Endodermal cell (in vitro differentiated cells): ENCODE measurements around the gene TMPO. TPM values are rescaled to one million over a fixed set of nuclear protein-coding genes. Genes with fewer than 3 reads are reported as not detected.
A peak's percentile ranks its signal among the peaks of the same experiment; 100 is the strongest.
"Not testable (repeated sequence)": the region's sequence is repeated elsewhere in the genome, so short reads cannot be mapped to it uniquely, and the experiment has no call there.

ENCODE experiments used
- DNase-seq: peaks from one replicate; pipeline ENCODE4 v3.0.0-alpha.2; 2017
- H3K27ac ChIP-seq: 2 replicates; pipeline ENCODE4 v1.5.1; 2013; ENCODE audit warnings: mild to moderate bottlenecking, low read depth, low read length, moderate library complexity
- H3K27me3 ChIP-seq: 2 replicates; pipeline ENCODE4 v1.6.1; 2013; ENCODE audit warnings: mild to moderate bottlenecking, low read length, moderate library complexity; ENCODE audit not compliant: insufficient read depth, control insufficient read depth, poor library complexity, severe bottlenecking
- H3K36me3 ChIP-seq: 2 replicates; pipeline ENCODE4 v1.7.0; 2013; ENCODE audit warnings: mild to moderate bottlenecking, low read length, moderate library complexity; ENCODE audit not compliant: control insufficient read depth, insufficient read depth
- H3K4me1 ChIP-seq: one replicate; pipeline ENCODE4 v1.7.0; 2013; ENCODE audit warnings: low read length; ENCODE audit not compliant: control insufficient read depth, insufficient read depth
- H3K4me3 ChIP-seq: 2 replicates; pipeline ENCODE4 v1.5.1; 2013; ENCODE audit warnings: mild to moderate bottlenecking, low read length, moderate library complexity
- H3K9ac ChIP-seq: 2 replicates; pipeline ENCODE4 v1.6.1; 2013; ENCODE audit warnings: mild to moderate bottlenecking, low read length, moderate library complexity; ENCODE audit not compliant: poor library complexity, severe bottlenecking; ENCODE audit errors: extremely low read depth
- H3K9me3 ChIP-seq: 2 replicates; pipeline ENCODE4 v1.6.1; 2013; ENCODE audit warnings: mild to moderate bottlenecking, low read length, moderate library complexity; ENCODE audit not compliant: control insufficient read depth
- H3K27ac Mint-ChIP-seq: 2 replicates; pipeline ENCODE4 v1.8.0; 2020; ENCODE audit warnings: mixed read lengths
- H3K27me3 Mint-ChIP-seq: 2 replicates; pipeline ENCODE4 v1.8.0; 2021; ENCODE audit warnings: mild to moderate bottlenecking, mixed read lengths; ENCODE audit not compliant: insufficient read depth
- H3K36me3 Mint-ChIP-seq: 2 replicates; pipeline ENCODE4 v1.8.0; 2020; ENCODE audit warnings: low read depth, mixed read lengths
- H3K4me1 Mint-ChIP-seq: 2 replicates; pipeline ENCODE4 v1.8.0; 2020; ENCODE audit warnings: mixed read lengths
- H3K4me3 Mint-ChIP-seq: 2 replicates; pipeline ENCODE4 v1.8.0; 2020; ENCODE audit warnings: mild to moderate bottlenecking, moderate library complexity, mixed read lengths
- H3K9me3 Mint-ChIP-seq: 2 replicates; pipeline ENCODE4 v1.8.0; 2020; ENCODE audit warnings: mild to moderate bottlenecking, mixed read lengths
- WGBS, 2 experiments: methylation state at CpG; one replicate each; pipeline versions ENCODE4 v1.1.5 to v1.1.7; 2013; ENCODE audit warnings: missing lambda C conversion rate in 2 of 2, mixed read lengths in 1 of 2; ENCODE audit not compliant: insufficient coverage in 1 of 2, insufficient read length in 1 of 2; 5-methylcytosine and 5-hydroxymethylcytosine counted together
- total RNA-seq, 2 donors: library from RNA; stranded (reverse); fragmentation: NEBNext Ultra II Directional in 1 of 2; extraction: Animal tissue kit (Norgen Biotek cat#: 25700) in 1 of 2; gene quantifications; 2 replicates in 1 of 2; 3 replicates in 1 of 2; pipeline ENCODE4 v1.2.1, GENCODE V29; 2021
- TF ChIP-seq, protein P1 (sequence below): fragments of 200-600 bp; sonication (generic); conservative IDR thresholded peaks from 2 replicates; pipeline ENCODE4 v1.5.0; 2021; ENCODE audit warnings: antibody characterized with exemption, mild to moderate bottlenecking

Gene TMPO
- total RNA-seq, 2 donors from 2014 or later, result 176 to 203 TPM

DNA sequence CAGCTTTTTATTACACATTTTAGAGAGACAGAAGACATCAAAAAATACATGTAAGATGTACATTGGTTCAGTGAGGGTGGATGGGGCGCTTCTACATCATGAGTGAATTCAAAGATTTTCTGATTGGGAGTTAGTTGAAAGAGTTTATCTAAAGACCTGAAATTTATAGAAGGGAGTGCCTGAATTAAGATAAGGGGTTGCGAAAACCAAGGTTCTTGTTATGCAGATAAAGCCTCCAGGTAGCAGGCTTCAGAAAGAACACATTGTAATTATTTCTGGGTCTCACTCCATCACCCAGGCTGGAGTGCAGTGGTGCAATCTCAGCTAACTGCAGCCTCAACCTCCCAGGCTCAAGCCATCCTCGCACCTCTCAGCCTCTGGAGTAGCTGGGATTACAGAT lies 26.2 kb upstream of the TMPO start:
- Histone ChIP-seq H3K9me3 (no peaks in the 10 kb centered on the region), H3K4me1 (peaks cover 10% of the 10 kb centered on the region), H3K27me3 (peaks cover 2% of the 10 kb centered on the region), H3K4me3 (no peak overlapping the region), H3K36me3 (no peaks in the 10 kb centered on the region), H3K9ac (no peak overlapping the region), H3K27ac (no peak overlapping the region)
- H3K36me3 Mint-ChIP-seq, result no peaks in the 10 kb centered on the region
- TF ChIP-seq, protein P1, sequence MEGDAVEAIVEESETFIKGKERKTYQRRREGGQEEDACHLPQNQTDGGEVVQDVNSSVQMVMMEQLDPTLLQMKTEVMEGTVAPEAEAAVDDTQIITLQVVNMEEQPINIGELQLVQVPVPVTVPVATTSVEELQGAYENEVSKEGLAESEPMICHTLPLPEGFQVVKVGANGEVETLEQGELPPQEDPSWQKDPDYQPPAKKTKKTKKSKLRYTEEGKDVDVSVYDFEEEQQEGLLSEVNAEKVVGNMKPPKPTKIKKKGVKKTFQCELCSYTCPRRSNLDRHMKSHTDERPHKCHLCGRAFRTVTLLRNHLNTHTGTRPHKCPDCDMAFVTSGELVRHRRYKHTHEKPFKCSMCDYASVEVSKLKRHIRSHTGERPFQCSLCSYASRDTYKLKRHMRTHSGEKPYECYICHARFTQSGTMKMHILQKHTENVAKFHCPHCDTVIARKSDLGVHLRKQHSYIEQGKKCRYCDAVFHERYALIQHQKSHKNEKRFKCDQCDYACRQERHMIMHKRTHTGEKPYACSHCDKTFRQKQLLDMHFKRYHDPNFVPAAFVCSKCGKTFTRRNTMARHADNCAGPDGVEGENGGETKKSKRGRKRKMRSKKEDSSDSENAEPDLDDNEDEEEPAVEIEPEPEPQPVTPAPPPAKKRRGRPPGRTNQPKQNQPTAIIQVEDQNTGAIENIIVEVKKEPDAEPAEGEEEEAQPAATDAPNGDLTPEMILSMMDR, result no peak
- H3K9me3 Mint-ChIP-seq, result no peaks in the 10 kb centered on the region
- peaks cover 32% of the 10 kb centered on the region for H3K4me1 Mint-ChIP-seq
- H3K27me3 Mint-ChIP-seq, result no peaks in the 10 kb centered on the region
- H3K27ac Mint-ChIP-seq, result no peak overlapping the region
- WGBS, 2 experiments, result 77 to 90% methylated on average over 2 to 3 of the region's 3 CpGs
- peak; percentile 36 for DNase-seq
- H3K4me3 Mint-ChIP-seq, result no peak overlapping the region

GRCh38 chr12:98490501-98491453 lies 24.6 kb upstream of the TMPO start:
- no peaks in the 10 kb centered on the region for H3K27me3 ChIP-seq
- no peaks in the 10 kb centered on the region for H3K9me3 Mint-ChIP-seq
- peak overlapping the region; percentile 46 for H3K9ac ChIP-seq
- H3K4me3 ChIP-seq, result peak overlapping the region; percentile 34
- H3K27ac Mint-ChIP-seq, result peak overlapping the region; percentile 98
- no peaks in the 10 kb centered on the region for H3K36me3 Mint-ChIP-seq
- DNase-seq, result peak; percentile 100
- peaks cover 32% of the 10 kb centered on the region for H3K4me1 Mint-ChIP-seq
- no peaks in the 10 kb centered on the region for H3K9me3 ChIP-seq
- H3K27me3 Mint-ChIP-seq, result no peaks in the 10 kb centered on the region
- H3K27ac ChIP-seq, result peak overlapping the region; percentile 86
- no peak overlapping the region for H3K4me3 Mint-ChIP-seq
- H3K4me1 ChIP-seq, result peaks cover 10% of the 10 kb centered on the region
- TF ChIP-seq, protein P1, result peak; percentile 92
- 23 to 27% methylated on average over 9 to 13 of the region's 14 CpGs for WGBS, 2 experiments
- H3K36me3 ChIP-seq, result no peaks in the 10 kb centered on the region

DNA sequence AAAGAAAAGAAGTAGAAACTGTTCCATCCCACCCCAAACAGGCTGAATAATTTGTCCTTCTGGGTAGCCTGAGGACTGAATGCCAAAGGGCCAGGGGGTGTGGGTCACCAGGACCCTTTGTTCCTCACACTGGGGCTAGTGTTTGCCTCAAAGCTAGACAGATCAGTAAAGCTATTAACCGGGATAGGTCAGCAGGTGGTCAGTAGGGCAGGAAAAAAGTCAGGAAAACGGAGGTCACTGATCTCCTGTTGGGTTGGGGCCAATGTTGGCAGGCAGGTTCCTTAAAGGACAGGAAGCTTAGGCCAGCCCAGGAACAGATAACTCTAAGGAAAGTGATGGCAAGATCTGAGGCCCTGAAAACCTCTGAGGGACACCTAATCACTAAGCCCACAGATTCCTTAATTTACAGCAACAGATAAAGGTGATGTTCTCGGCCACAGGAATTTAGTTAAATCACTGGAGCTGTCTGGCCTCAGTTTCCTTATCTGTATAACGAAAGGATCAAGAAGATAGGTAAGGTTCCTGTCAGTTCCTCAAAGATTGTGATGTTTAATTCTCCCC lies 22.7 kb upstream of the TMPO start:
- Mint-ChIP-seq H3K4me1 (peaks cover 32% of the 10 kb centered on the region), H3K36me3 (no peaks in the 10 kb centered on the region), H3K27ac (peak overlapping the region; percentile 87), H3K9me3 (no peaks in the 10 kb centered on the region), H3K27me3 (peaks cover 9% of the 10 kb centered on the region), H3K4me3 (no peak overlapping the region)
- WGBS, 2 experiments, result 12 to 19% methylated on average over 3 to 4 of the region's 4 CpGs
- H3K27me3 ChIP-seq, result no peaks in the 10 kb centered on the region
- peak; percentile 91 for DNase-seq
- peaks cover 10% of the 10 kb centered on the region for H3K4me1 ChIP-seq
- H3K9ac ChIP-seq, result no peak overlapping the region
- no peaks in the 10 kb centered on the region for H3K9me3 ChIP-seq
- no peaks in the 10 kb centered on the region for H3K36me3 ChIP-seq
- no peak overlapping the region for H3K4me3 ChIP-seq
- TF ChIP-seq, protein P1, result no peak
- no peak overlapping the region for H3K27ac ChIP-seq

DNA sequence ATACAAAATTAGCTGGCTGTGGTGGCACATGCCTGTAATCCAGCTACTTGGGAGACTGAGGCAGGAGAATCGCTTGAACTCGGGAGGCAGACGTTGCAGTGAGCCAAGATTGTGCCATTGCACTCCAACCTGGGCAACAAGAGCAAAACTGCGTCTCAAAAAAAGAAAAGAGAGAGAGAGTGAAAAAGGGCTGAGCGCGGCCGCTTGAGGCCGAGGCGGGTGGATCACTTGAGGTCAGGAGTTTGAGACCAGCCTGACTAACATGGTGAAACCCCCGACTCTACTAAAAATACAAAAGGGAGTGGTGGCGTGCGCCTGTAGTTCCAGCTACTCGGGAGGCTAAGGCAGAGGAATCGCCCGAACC lies 14.1 kb upstream of the TMPO start:
- H3K4me3 Mint-ChIP-seq, H3K4me3 ChIP-seq, H3K9ac ChIP-seq, H3K27me3 ChIP-seq, H3K4me1 ChIP-seq, H3K36me3 ChIP-seq, H3K27ac ChIP-seq, H3K9me3 Mint-ChIP-seq, H3K9me3 ChIP-seq, H3K4me1 Mint-ChIP-seq, DNase-seq, H3K36me3 Mint-ChIP-seq, H3K27ac Mint-ChIP-seq: not testable (repeated sequence)
- WGBS, 2 experiments, result 93 to 95% methylated on average over 10 to 15 of the region's 15 CpGs
- H3K27me3 Mint-ChIP-seq, result peaks cover 13% of the 10 kb centered on the region
